Activated T-cell treated with anti-CD3 and anti-CD28 coated beads for 48 hours (primary cell): ENCODE data around the gene HSD17B11.
"Not testable (repeated sequence)": the region's sequence is repeated elsewhere in the genome, so short reads cannot be mapped to it uniquely, and the experiment has no call there.

ENCODE experiments used
- DNase-seq: peaks from one replicate; pipeline ENCODE4 v3.0.0-alpha.2; 2020; ENCODE audit warnings: low read depth

HSD17B11 gene

GRCh38 chr4:87405211-87405820 lies 14.3 kb upstream of the HSD17B11 start:
- DNase-seq = no peak

GRCh38 chr4:87403732-87404131 lies 12.7 kb upstream of the HSD17B11 start:
- DNase-seq = not testable (repeated sequence)

GRCh38 chr4:87399954-87400353 lies 9.0 kb upstream of the HSD17B11 start:
- DNase-seq = no peak

GRCh38 chr4:87399148-87399547 lies 8.2 kb upstream of the HSD17B11 start:
- no peak for DNase-seq

GRCh38 chr4:87395851-87396250 lies 4.9 kb upstream of the HSD17B11 start:
- not testable (repeated sequence) for DNase-seq

GRCh38 chr4:87395073-87395472 lies 4.1 kb upstream of the HSD17B11 start:
- DNase-seq = not testable (repeated sequence)

- no peak for DNase-seq
These were observed 1.2 kb upstream of the HSD17B11 start for GRCh38 chr4:87392183-87392582.

- DNase-seq = no peak
These were observed 627 bp upstream of the HSD17B11 start for GRCh38 chr4:87391576-87392054.

- DNase-seq = no peak
These were observed 467 bp downstream of the HSD17B11 start for GRCh38 chr4:87390551-87390890.

- not testable (repeated sequence) for DNase-seq
These were observed 933 bp downstream of the HSD17B11 start for GRCh38 chr4:87390055-87390454.

GRCh38 chr4:87388901-87389300 lies 2.1 kb downstream of the HSD17B11 start:
- no peak for DNase-seq

GRCh38 chr4:87387237-87387636 lies 3.8 kb downstream of the HSD17B11 start:
- DNase-seq = no peak

- not testable (repeated sequence) for DNase-seq
These were observed 6.4 kb downstream of the HSD17B11 start for GRCh38 chr4:87384466-87385132.

- DNase-seq = no peak
These were observed 8.1 kb downstream of the HSD17B11 start for GRCh38 chr4:87382931-87383330.

- no peak for DNase-seq
These were observed 8.9 kb downstream of the HSD17B11 start for GRCh38 chr4:87382116-87382515.

- no peak for DNase-seq
These were observed 13.2 kb downstream of the HSD17B11 start for GRCh38 chr4:87377816-87378215.

- no peak for DNase-seq
These were observed 15.2 kb downstream of the HSD17B11 start for GRCh38 chr4:87375719-87376291.

- DNase-seq = no peak
These were observed 20.9 kb downstream of the HSD17B11 start for GRCh38 chr4:87370068-87370467.

GRCh38 chr4:87366521-87367162 lies 24.3 kb downstream of the HSD17B11 start:
- DNase-seq = no peak

GRCh38 chr4:87365348-87365747 lies 25.6 kb downstream of the HSD17B11 start:
- no peak for DNase-seq

GRCh38 chr4:87363552-87363951 lies 27.4 kb downstream of the HSD17B11 start:
- DNase-seq = no peak

GRCh38 chr4:87360338-87360935 lies 30.6 kb downstream of the HSD17B11 start:
- no peak for DNase-seq

GRCh38 chr4:87359258-87359657 lies 31.7 kb downstream of the HSD17B11 start:
- DNase-seq = no peak
